Esophagus muscularis mucosa (tissue), 4 donors: ENCODE data around the gene ZNF613.

Experiments used
- EP300 ChIP-seq: sonication (generic); formaldehyde crosslinking; IDR thresholded peaks from one replicate; pipeline ENCODE4 v1.6.1; 2017; ENCODE audit warnings: antibody characterized with exemption
- POLR2A ChIP-seq: fragments of 450-650 bp; IDR thresholded peaks from one replicate; pipeline ENCODE4 v1.6.1; 2017; ENCODE audit warnings: antibody characterized with exemption, moderate library complexity, mild to moderate bottlenecking, low read depth
- POLR2AphosphoS5 ChIP-seq, 2 donors: sonication (generic); formaldehyde crosslinking; IDR thresholded peaks; one replicate each; pipeline ENCODE4 v1.6.1; 2017; ENCODE audit warnings: antibody characterized with exemption in 2 of 2
- TF ChIP-seq, protein P1 (sequence below), 3 experiments: fragments of 200-600 bp in 2 of 3; fragments of 450-650 bp in 1 of 3; sonication (generic) in 2 of 3; IDR thresholded peaks; one replicate each; pipeline ENCODE4 v1.5.1; 2017 to 2019; ENCODE audit warnings: antibody characterized with exemption in 3 of 3, mild to moderate bottlenecking in 2 of 3, moderate library complexity in 1 of 3

DNA sequence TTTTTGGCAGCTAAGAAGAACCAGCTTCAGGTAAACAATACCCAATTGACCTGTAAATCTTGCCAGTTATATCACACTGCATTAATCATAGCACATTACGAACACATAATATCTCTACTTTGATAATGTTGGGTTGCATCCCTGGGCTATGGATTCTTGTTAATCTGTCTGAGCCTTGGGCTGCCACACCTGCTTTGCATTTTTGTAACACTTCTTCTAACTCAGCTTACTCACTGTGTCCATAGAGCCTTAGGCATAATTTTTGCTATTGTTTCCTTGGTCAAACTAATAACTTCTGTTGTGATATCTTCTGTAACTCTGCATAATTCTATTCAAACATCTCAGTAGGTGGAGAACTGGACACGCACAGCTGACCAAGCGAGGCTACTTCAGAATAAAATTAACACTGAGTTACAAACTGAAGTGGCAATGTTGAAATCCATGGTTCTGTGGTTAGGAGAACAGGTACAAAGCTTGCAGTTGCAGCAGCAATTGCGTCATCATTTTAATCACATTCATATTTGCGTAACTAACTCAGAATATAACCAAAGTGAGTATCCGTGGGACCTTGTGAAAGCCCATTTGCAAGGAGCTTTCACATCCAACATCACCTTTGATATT is 53.0 kb downstream of the ZNF613 start:
- TF ChIP-seq, protein P1, sequence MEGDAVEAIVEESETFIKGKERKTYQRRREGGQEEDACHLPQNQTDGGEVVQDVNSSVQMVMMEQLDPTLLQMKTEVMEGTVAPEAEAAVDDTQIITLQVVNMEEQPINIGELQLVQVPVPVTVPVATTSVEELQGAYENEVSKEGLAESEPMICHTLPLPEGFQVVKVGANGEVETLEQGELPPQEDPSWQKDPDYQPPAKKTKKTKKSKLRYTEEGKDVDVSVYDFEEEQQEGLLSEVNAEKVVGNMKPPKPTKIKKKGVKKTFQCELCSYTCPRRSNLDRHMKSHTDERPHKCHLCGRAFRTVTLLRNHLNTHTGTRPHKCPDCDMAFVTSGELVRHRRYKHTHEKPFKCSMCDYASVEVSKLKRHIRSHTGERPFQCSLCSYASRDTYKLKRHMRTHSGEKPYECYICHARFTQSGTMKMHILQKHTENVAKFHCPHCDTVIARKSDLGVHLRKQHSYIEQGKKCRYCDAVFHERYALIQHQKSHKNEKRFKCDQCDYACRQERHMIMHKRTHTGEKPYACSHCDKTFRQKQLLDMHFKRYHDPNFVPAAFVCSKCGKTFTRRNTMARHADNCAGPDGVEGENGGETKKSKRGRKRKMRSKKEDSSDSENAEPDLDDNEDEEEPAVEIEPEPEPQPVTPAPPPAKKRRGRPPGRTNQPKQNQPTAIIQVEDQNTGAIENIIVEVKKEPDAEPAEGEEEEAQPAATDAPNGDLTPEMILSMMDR (IDR thresholded peaks at IDR 0.05): no peak
- TF ChIP-seq POLR2AphosphoS5 (IDR thresholded peaks at IDR 0.05) (no peak), POLR2A (no peak), EP300 (no peak)
